OCI-LY1 (cell line): ENCODE measurements around the gene LNX1.

Source experiments
- H2AFZ ChIP-seq: fragments of 200-600 bp; sonication (generic), shearing (Covaris generic); 2 replicates; pipeline ENCODE4 v1.6.0; 2014; ENCODE audit warnings: antibody characterized with exemption, mild to moderate bottlenecking, low read length
- H3F3A ChIP-seq: fragments of 200-600 bp; sonication (generic), shearing (Covaris generic); 2 replicates; pipeline ENCODE4 v1.6.0; 2014; ENCODE audit warnings: mild to moderate bottlenecking, antibody characterized with exemption, low read length, moderate library complexity; ENCODE audit not compliant: insufficient read depth
- H3K27ac ChIP-seq: fragments of 200-600 bp; sonication (generic); 2 replicates; pipeline ENCODE4 v1.5.1; 2014; ENCODE audit warnings: low read length, mixed run types, mild to moderate bottlenecking, low read depth; ENCODE audit not compliant: poor library complexity, severe bottlenecking
- H3K27me3 ChIP-seq: fragments of 200-600 bp; sonication (generic); 2 replicates; pipeline ENCODE4 v1.6.0; 2014; ENCODE audit warnings: antibody characterized with exemption, mild to moderate bottlenecking, low read length, moderate library complexity; ENCODE audit not compliant: insufficient read depth
- H3K36me3 ChIP-seq: fragments of 200-600 bp; sonication (generic); 2 replicates; pipeline ENCODE4 v1.6.1; 2014; ENCODE audit warnings: mild to moderate bottlenecking, antibody characterized with exemption, low read length, moderate library complexity, mixed read lengths; ENCODE audit not compliant: insufficient read depth
- H3K4me1 ChIP-seq: fragments of 200-600 bp; sonication (generic); 2 replicates; pipeline ENCODE4 v1.5.1; 2014; ENCODE audit warnings: mild to moderate bottlenecking, low read length, moderate library complexity; ENCODE audit not compliant: insufficient read depth, severe bottlenecking
- H3K4me2 ChIP-seq: fragments of 200-600 bp; sonication (generic), shearing (Covaris generic); 2 replicates; pipeline ENCODE4 v1.6.1; 2014; ENCODE audit warnings: low read length
- H3K4me3 ChIP-seq: fragments of 200-600 bp; sonication (generic); 2 replicates; pipeline ENCODE4 v1.5.1; 2014; ENCODE audit warnings: low read length, low read depth, mild to moderate bottlenecking, mixed read lengths; ENCODE audit not compliant: poor library complexity, severe bottlenecking
- H3K79me2 ChIP-seq: fragments of 200-600 bp; shearing (Covaris generic); 2 replicates; pipeline ENCODE4 v1.6.1; 2016; ENCODE audit warnings: mixed run types, low read length, mixed read lengths; ENCODE audit not compliant: insufficient read depth
- H3K9ac ChIP-seq: fragments of 200-600 bp; sonication (generic), shearing (Covaris generic); 2 replicates; pipeline ENCODE4 v1.6.1; 2014; ENCODE audit warnings: mild to moderate bottlenecking, low read length, mixed read lengths
- H3K9me2 ChIP-seq: fragments of 200-600 bp; sonication (generic), shearing (Covaris generic); 2 replicates; pipeline ENCODE4 v1.6.1; 2014; ENCODE audit warnings: low read depth, mild to moderate bottlenecking, low read length, mixed read lengths
- H3K9me3 ChIP-seq: fragments of 200-600 bp; shearing (Covaris generic); 2 replicates; pipeline ENCODE4 v1.6.1; 2014; ENCODE audit warnings: low read length, mixed read lengths
- H4K20me1 ChIP-seq: fragments of 200-600 bp; sonication (generic), shearing (Covaris generic); 2 replicates; pipeline ENCODE4 v1.6.0; 2016; ENCODE audit warnings: mild to moderate bottlenecking, low read length; ENCODE audit not compliant: insufficient read depth
- CTCF ChIP-seq: fragments of 200-600 bp; sonication (generic), shearing (Covaris generic); IDR thresholded peaks from 2 replicates; pipeline ENCODE4 v1.5.1; 2017; ENCODE audit warnings: mild to moderate bottlenecking, antibody characterized with exemption, low read length, moderate library complexity, mixed read lengths
- EZH2 ChIP-seq: fragments of 200-600 bp; sonication (generic), shearing (Covaris generic); IDR thresholded peaks from 2 replicates; pipeline ENCODE4 v1.8.0; 2017; ENCODE audit warnings: borderline replicate concordance, mixed run types, mild to moderate bottlenecking, antibody characterized with exemption, low read length, moderate library complexity, mixed read lengths

LNX1 gene

DNA sequence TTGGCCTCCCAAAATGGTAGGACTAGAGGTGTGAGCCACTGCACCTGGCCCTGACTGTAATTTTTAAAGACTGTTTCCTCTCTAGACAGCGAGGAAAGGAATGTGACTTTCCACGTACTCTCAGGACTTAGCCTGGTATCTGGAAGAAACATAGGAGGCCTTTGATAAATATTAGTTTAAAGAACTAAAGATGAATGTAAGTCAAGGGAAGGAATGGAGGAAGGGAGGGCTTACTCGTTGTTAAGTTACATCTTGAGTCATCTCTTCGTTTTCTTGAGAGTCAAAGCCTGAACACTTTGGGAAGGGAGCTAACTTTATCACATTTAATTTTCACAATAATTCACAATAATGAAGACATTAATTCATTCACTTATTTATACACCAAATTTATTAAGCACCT, 7.2 kb upstream of the LNX1 start:
- no peak overlapping the region for H2AFZ ChIP-seq
- H3K4me1 ChIP-seq = no peaks in the 10 kb centered on the region
- H3F3A ChIP-seq = no peaks in the 10 kb centered on the region
- H3K4me3 ChIP-seq = no peak overlapping the region
- H3K4me2 ChIP-seq = no peak overlapping the region
- H3K27me3 ChIP-seq = no peaks in the 10 kb centered on the region
- no peaks in the 10 kb centered on the region for H3K36me3 ChIP-seq
- H3K9me2 ChIP-seq = no peaks in the 10 kb centered on the region
- H3K27ac ChIP-seq = no peak overlapping the region
- no peak overlapping the region for H3K9ac ChIP-seq
- H3K9me3 ChIP-seq = no peaks in the 10 kb centered on the region
- TF ChIP-seq EZH2 (no peak), CTCF (no peak)
- no peaks in the 10 kb centered on the region for H3K79me2 ChIP-seq
- H4K20me1 ChIP-seq = no peaks in the 10 kb centered on the region

- H3K27ac ChIP-seq = no peak overlapping the region
- no peaks in the 10 kb centered on the region for H3K27me3 ChIP-seq
- H3K36me3 ChIP-seq = no peaks in the 10 kb centered on the region
- no peak overlapping the region for H3K4me2 ChIP-seq
- H3K4me1 ChIP-seq = no peaks in the 10 kb centered on the region
- H3K9me2 ChIP-seq = no peaks in the 10 kb centered on the region
- no peak overlapping the region for H3K9ac ChIP-seq
- H2AFZ ChIP-seq = no peak overlapping the region
- no peak overlapping the region for H3K4me3 ChIP-seq
- TF ChIP-seq EZH2 (no peak), CTCF (no peak)
- H4K20me1 ChIP-seq = no peaks in the 10 kb centered on the region
- H3K9me3 ChIP-seq = no peaks in the 10 kb centered on the region
- no peaks in the 10 kb centered on the region for H3K79me2 ChIP-seq
- no peaks in the 10 kb centered on the region for H3F3A ChIP-seq
These were observed 5.6 kb upstream of the LNX1 start for GRCh38 chr4:53596901-53597300.

GRCh38 chr4:53595834-53596233, 4.5 kb upstream of the LNX1 start:
- Histone ChIP-seq H3K36me3 (no peaks in the 10 kb centered on the region), H3K4me3 (no peak overlapping the region), H3K9me2 (no peaks in the 10 kb centered on the region), H3K79me2 (no peaks in the 10 kb centered on the region), H3K9me3 (no peaks in the 10 kb centered on the region), H4K20me1 (no peaks in the 10 kb centered on the region), H3K27me3 (no peaks in the 10 kb centered on the region), H2AFZ (no peak overlapping the region), H3F3A (no peaks in the 10 kb centered on the region), H3K4me1 (no peaks in the 10 kb centered on the region), H3K9ac (no peak overlapping the region), H3K4me2 (no peak overlapping the region), H3K27ac (no peak overlapping the region)
- TF ChIP-seq CTCF (no peak), EZH2 (no peak)
